Mononuclear cell (primary cell): Measurements from ENCODE around the gene DRC3. TPM values are rescaled to one million over a fixed set of nuclear protein-coding genes. Genes with fewer than 3 reads are reported as not detected.

Experiments used
- H3K27me3 ChIP-seq: 2 replicates; pipeline ENCODE4 v1.6.0; 2011; ENCODE audit warnings: low read length, control low read depth; ENCODE audit not compliant: insufficient read depth
- H3K4me1 ChIP-seq: 2 replicates; pipeline ENCODE4 v1.5.1; 2011; ENCODE audit warnings: mild to moderate bottlenecking, low read length, control low read depth; ENCODE audit not compliant: insufficient read depth
- H3K4me3 ChIP-seq: 2 replicates; pipeline ENCODE4 v1.5.1; 2011; ENCODE audit warnings: mild to moderate bottlenecking, low read length, moderate library complexity
- H3K9me3 ChIP-seq: 2 replicates; pipeline ENCODE4 v1.5.1; 2011; ENCODE audit warnings: low read depth, mild to moderate bottlenecking, control low read depth, low read length
- total RNA-seq: library from RNA; depleted of rRNA; stranded (reverse); fragments of >200 nt; gene quantifications from one replicate; pipeline ENCODE4 v1.2.3, GENCODE V29; 2012

The DRC3 gene
- total RNA-seq, 1 donor = not detected

- peaks cover 25% of the 10 kb centered on the region for H3K4me1 ChIP-seq
- no peaks in the 10 kb centered on the region for H3K27me3 ChIP-seq
- no peak overlapping the region for H3K4me3 ChIP-seq
- no peaks in the 10 kb centered on the region for H3K9me3 ChIP-seq
These were observed 54.6 kb downstream of the DRC3 start for GRCh38 chr17:18027280-18027679.

GRCh38 chr17:18028114-18028951 is 55.7 kb downstream of the DRC3 start:
- peaks cover 35% of the 10 kb centered on the region for H3K4me1 ChIP-seq
- no peaks in the 10 kb centered on the region for H3K27me3 ChIP-seq
- no peaks in the 10 kb centered on the region for H3K9me3 ChIP-seq
- no peak overlapping the region for H3K4me3 ChIP-seq

- Histone ChIP-seq H3K9me3 (no peaks in the 10 kb centered on the region), H3K27me3 (no peaks in the 10 kb centered on the region), H3K4me3 (no peak overlapping the region), H3K4me1 (peaks cover 40% of the 10 kb centered on the region)
These were observed 56.4 kb downstream of the DRC3 start for GRCh38 chr17:18028952-18029540.

- no peaks in the 10 kb centered on the region for H3K9me3 ChIP-seq
- H3K4me3 ChIP-seq = no peak overlapping the region
- no peaks in the 10 kb centered on the region for H3K27me3 ChIP-seq
- peaks cover 26% of the 10 kb centered on the region for H3K4me1 ChIP-seq
These were observed 59.3 kb downstream of the DRC3 start for GRCh38 chr17:18031955-18032354.

- H3K27me3 ChIP-seq = no peaks in the 10 kb centered on the region
- H3K4me3 ChIP-seq = no peak overlapping the region
- H3K4me1 ChIP-seq = peaks cover 41% of the 10 kb centered on the region
- no peaks in the 10 kb centered on the region for H3K9me3 ChIP-seq
These were observed 60.9 kb downstream of the DRC3 start for GRCh38 chr17:18033442-18034099.

- peaks cover 53% of the 10 kb centered on the region for H3K4me1 ChIP-seq
- H3K27me3 ChIP-seq = no peaks in the 10 kb centered on the region
- H3K9me3 ChIP-seq = no peaks in the 10 kb centered on the region
- H3K4me3 ChIP-seq = no peak overlapping the region
These were observed 63.0 kb downstream of the DRC3 start for GRCh38 chr17:18035704-18036103.

GRCh38 chr17:18037486-18037885 is 64.8 kb downstream of the DRC3 start:
- H3K27me3 ChIP-seq = no peaks in the 10 kb centered on the region
- peaks cover 53% of the 10 kb centered on the region for H3K4me1 ChIP-seq
- no peak overlapping the region for H3K4me3 ChIP-seq
- H3K9me3 ChIP-seq = no peaks in the 10 kb centered on the region

- Histone ChIP-seq H3K27me3 (no peaks in the 10 kb centered on the region), H3K9me3 (no peaks in the 10 kb centered on the region), H3K4me1 (peaks cover 45% of the 10 kb centered on the region), H3K4me3 (peak overlapping the region; percentile 95)
These were observed 65.6 kb downstream of the DRC3 start for GRCh38 chr17:18038149-18038850.

- Histone ChIP-seq H3K9me3 (no peaks in the 10 kb centered on the region), H3K27me3 (no peaks in the 10 kb centered on the region), H3K4me3 (peak within 1 kb of the TSS; percentile 95), H3K4me1 (peaks cover 39% of the 10 kb centered on the region)
These were observed 66.3 kb downstream of the DRC3 start, which contains the start of the genes ATPAF2 and GID4 for GRCh38 chr17:18038861-18039534. ATPAF2 (minus strand) TSS chr17:18039168; CDS start chr17:18039013, 155 bp downstream. GID4 (plus strand) TSS chr17:18039408; CDS start chr17:18039465, 57 bp downstream.

- H3K4me1 ChIP-seq = peaks cover 39% of the 10 kb centered on the region
- H3K9me3 ChIP-seq = no peaks in the 10 kb centered on the region
- peak overlapping the region; percentile 95 for H3K4me3 ChIP-seq
- H3K27me3 ChIP-seq = no peaks in the 10 kb centered on the region
These were observed 67.0 kb downstream of the DRC3 start for GRCh38 chr17:18039535-18040260.

GRCh38 chr17:18040261-18040858 is 67.7 kb downstream of the DRC3 start:
- peak overlapping the region; percentile 95 for H3K4me3 ChIP-seq
- H3K9me3 ChIP-seq = no peaks in the 10 kb centered on the region
- H3K4me1 ChIP-seq = peaks cover 39% of the 10 kb centered on the region
- H3K27me3 ChIP-seq = no peaks in the 10 kb centered on the region

GRCh38 chr17:18041776-18042175 is 69.1 kb downstream of the DRC3 start:
- Histone ChIP-seq H3K27me3 (no peaks in the 10 kb centered on the region), H3K9me3 (no peaks in the 10 kb centered on the region), H3K4me3 (no peak overlapping the region), H3K4me1 (peaks cover 36% of the 10 kb centered on the region)

GRCh38 chr17:18042983-18043382 is 70.3 kb downstream of the DRC3 start:
- no peaks in the 10 kb centered on the region for H3K27me3 ChIP-seq
- H3K4me3 ChIP-seq = no peak overlapping the region
- H3K9me3 ChIP-seq = no peaks in the 10 kb centered on the region
- peaks cover 24% of the 10 kb centered on the region for H3K4me1 ChIP-seq
